Endothelial cell of umbilical vein (primary cell): ENCODE measurements around the gene HMGXB3.

Experiments
- EZH2 ChIP-seq: IDR thresholded peaks from 2 replicates; pipeline ENCODE4 v1.6.1; 2012; ENCODE audit warnings: borderline replicate concordance, low read depth, mild to moderate bottlenecking, moderate library complexity, low read length, inconsistent platforms; ENCODE audit not compliant: severe bottlenecking
- FOS ChIP-seq: IDR thresholded peaks from 2 replicates; pipeline ENCODE4 v1.6.1; 2011; ENCODE audit warnings: mild to moderate bottlenecking, low read length, moderate library complexity, borderline replicate concordance; ENCODE audit not compliant: insufficient read depth
- GATA2 ChIP-seq: IDR thresholded peaks from 2 replicates; pipeline ENCODE4 v1.7.0; 2011; ENCODE audit warnings: low read depth, mild to moderate bottlenecking, moderate library complexity, mixed read lengths, low read length; ENCODE audit not compliant: insufficient read length, insufficient read depth
- JUN ChIP-seq: IDR thresholded peaks from 2 replicates; pipeline ENCODE4 v1.6.1; 2011; ENCODE audit warnings: borderline replicate concordance, low read depth; ENCODE audit not compliant: insufficient read length, insufficient read depth
- MYC ChIP-seq: IDR thresholded peaks from one replicate; pipeline ENCODE4 v1.6.1; 2011; ENCODE audit warnings: mild to moderate bottlenecking, low read depth, low read length
- POLR2A ChIP-seq: IDR thresholded peaks from 2 replicates; pipeline ENCODE4 v1.6.1; 2012; ENCODE audit warnings: low read depth, mild to moderate bottlenecking, control low read depth, low read length
- POLR2AphosphoS5 ChIP-seq: IDR thresholded peaks from 2 replicates; pipeline ENCODE4 v1.6.1; 2012; ENCODE audit warnings: low read depth, mild to moderate bottlenecking, control low read depth, low read length, moderate library complexity; ENCODE audit not compliant: insufficient read depth
- TF ChIP-seq, protein P1 (sequence below), 2 donors: IDR thresholded peaks; 1 replicate in 1 of 2; 2 replicates in 1 of 2; pipeline ENCODE4 v1.5.1; 2011; ENCODE audit warnings: low read length in 2 of 2, mild to moderate bottlenecking in 2 of 2, moderate library complexity in 2 of 2, control low read depth in 1 of 2, inconsistent platforms in 1 of 2, low read depth in 1 of 2; ENCODE audit not compliant: insufficient read depth in 1 of 2; ENCODE audit errors: extremely low read depth in 1 of 2
- TF ChIP-seq, protein P2 (sequence below): IDR thresholded peaks from 2 replicates; pipeline ENCODE4 v1.6.1; 2011; ENCODE audit not compliant: insufficient read depth, insufficient read length

DNA sequence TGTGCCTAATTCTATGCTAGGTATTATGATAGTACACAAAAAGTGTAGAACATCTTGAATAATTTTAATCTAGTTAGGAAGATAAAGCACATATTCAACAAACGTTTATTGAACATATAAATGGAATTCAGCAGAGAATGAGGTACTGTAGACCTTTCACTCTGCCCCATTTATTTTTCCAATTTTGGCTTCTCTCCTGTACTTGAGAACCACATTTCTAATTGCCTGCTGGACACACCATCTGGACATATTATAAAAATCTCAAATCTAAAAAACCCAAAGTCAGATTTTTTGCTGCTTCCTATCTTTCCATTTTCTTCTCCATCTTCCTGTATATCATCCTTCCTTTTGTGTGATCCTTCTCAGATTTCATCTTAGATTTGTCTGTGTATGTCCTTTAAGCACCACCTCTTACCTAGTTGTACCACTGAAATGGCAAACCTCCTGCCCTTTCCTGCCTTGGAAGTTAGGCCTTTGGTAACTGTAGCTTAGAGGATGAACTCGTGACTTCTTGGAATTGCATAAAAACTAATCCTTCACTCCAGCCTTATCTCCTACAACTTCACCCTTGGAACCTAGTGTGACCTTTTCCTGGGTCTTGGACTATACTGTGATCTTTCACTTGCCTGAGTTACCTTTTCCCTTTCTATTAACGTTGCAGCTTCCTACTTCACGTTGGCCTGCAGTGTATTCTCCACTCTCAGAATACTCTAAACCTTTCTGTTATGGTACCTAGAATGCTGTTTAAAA lies 31.2 kb upstream of the HMGXB3 start:
- TF ChIP-seq JUN (no peak), POLR2AphosphoS5 (no peak), POLR2A (no peak), EZH2 (no peak), GATA2 (no peak), MYC (no peak), FOS (no peak)
- TF ChIP-seq, protein P1, sequence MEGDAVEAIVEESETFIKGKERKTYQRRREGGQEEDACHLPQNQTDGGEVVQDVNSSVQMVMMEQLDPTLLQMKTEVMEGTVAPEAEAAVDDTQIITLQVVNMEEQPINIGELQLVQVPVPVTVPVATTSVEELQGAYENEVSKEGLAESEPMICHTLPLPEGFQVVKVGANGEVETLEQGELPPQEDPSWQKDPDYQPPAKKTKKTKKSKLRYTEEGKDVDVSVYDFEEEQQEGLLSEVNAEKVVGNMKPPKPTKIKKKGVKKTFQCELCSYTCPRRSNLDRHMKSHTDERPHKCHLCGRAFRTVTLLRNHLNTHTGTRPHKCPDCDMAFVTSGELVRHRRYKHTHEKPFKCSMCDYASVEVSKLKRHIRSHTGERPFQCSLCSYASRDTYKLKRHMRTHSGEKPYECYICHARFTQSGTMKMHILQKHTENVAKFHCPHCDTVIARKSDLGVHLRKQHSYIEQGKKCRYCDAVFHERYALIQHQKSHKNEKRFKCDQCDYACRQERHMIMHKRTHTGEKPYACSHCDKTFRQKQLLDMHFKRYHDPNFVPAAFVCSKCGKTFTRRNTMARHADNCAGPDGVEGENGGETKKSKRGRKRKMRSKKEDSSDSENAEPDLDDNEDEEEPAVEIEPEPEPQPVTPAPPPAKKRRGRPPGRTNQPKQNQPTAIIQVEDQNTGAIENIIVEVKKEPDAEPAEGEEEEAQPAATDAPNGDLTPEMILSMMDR (IDR thresholded peaks at IDR 0.05; ENCODE audit: extremely low read depth in 1 of 2, insufficient read depth in 1 of 2, low read depth in 1 of 2, low read length in 2 of 2), result no peak
- TF ChIP-seq, protein P2, sequence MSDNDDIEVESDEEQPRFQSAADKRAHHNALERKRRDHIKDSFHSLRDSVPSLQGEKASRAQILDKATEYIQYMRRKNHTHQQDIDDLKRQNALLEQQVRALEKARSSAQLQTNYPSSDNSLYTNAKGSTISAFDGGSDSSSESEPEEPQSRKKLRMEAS, result no peak
